K562 (cell line): Measurements from ENCODE around the gene SYNGR4. TPM values are rescaled to one million over a fixed set of nuclear protein-coding genes. Genes with fewer than 3 reads are reported as not detected.
A peak's percentile ranks its signal among the peaks of the same experiment; 100 is the strongest.

Source experiments
- CCAR2 ChIP-seq: fragments of 200-400 bp; formaldehyde crosslinking; IDR thresholded peaks from 2 replicates; pipeline ENCODE4 v1.6.1; 2017; ENCODE audit warnings: mild to moderate bottlenecking, low read depth, low read length
- DIDO1 ChIP-seq: fragments of 450-650 bp; IDR thresholded peaks from 2 replicates; pipeline ENCODE4 v1.6.1; 2016; ENCODE audit warnings: low read depth, missing biosample characterization, missing genetic modification characterization
- E2F1 ChIP-seq: sonication (generic); formaldehyde crosslinking; IDR thresholded peaks from 2 replicates; pipeline ENCODE4 v1.8.1; 2023; ENCODE audit warnings: mild to moderate bottlenecking, missing genetic modification reagents, moderate library complexity
- E2F8 ChIP-seq: fragments of 450-650 bp; IDR thresholded peaks from 2 replicates; pipeline ENCODE4 v1.7.1; 2018; ENCODE audit warnings: mild to moderate bottlenecking, low read depth; ENCODE audit not compliant: partially characterized antibody
- ELF2 ChIP-seq: fragments of 250-450 bp; sonication (Bioruptor Pico); IDR thresholded peaks from 2 replicates; pipeline ENCODE4 v1.5.0; 2021; ENCODE audit warnings: mild to moderate bottlenecking
- KAT2B ChIP-seq: IDR thresholded peaks from one replicate; pipeline ENCODE4 v1.6.1; 2012; ENCODE audit warnings: low read depth, mild to moderate bottlenecking, control low read depth, inconsistent platforms, low read length, moderate library complexity
- NEUROD1 ChIP-seq: fragments of 150-350 bp; IDR thresholded peaks from 2 replicates; pipeline ENCODE4 v1.6.1; 2014; ENCODE audit warnings: borderline replicate concordance, low read length, low read depth; ENCODE audit not compliant: partially characterized antibody
- NR4A1 ChIP-seq, 2 experiments: fragments of 250-450 bp in 1 of 2; fragments of 450-650 bp in 1 of 2; sonication (Bioruptor Pico) in 1 of 2; IDR thresholded peaks; 2 replicates each; pipeline versions ENCODE4 v1.4.0 to v1.6.1; 2016 to 2020; ENCODE audit warnings: mild to moderate bottlenecking in 2 of 2, missing compliant biosample characterization in 1 of 2, missing genetic modification characterization in 1 of 2, moderate library complexity in 1 of 2
- RB1 ChIP-seq: fragments of 450-650 bp; IDR thresholded peaks from 2 replicates; pipeline ENCODE4 v1.6.1; 2017; ENCODE audit warnings: low read depth, mild to moderate bottlenecking
- RREB1 ChIP-seq: fragments of 250-450 bp; sonication (Bioruptor Pico); IDR thresholded peaks from 2 replicates; pipeline ENCODE4 v1.4.0; 2020
- SIX5 ChIP-seq, 2 experiments: IDR thresholded peaks; 2 replicates each; pipeline ENCODE4 v1.6.1; 2011; ENCODE audit warnings: low read length in 2 of 2, borderline replicate concordance in 1 of 2, low read depth in 1 of 2, mild to moderate bottlenecking in 1 of 2, moderate library complexity in 1 of 2; ENCODE audit not compliant: insufficient read depth in 1 of 2
- THRAP3 ChIP-seq: fragments of 450-650 bp; IDR thresholded peaks from 2 replicates; pipeline ENCODE4 v1.6.1; 2016; ENCODE audit warnings: mild to moderate bottlenecking, inconsistent platforms, borderline replicate concordance
- ZNF277 ChIP-seq: fragments of 250-450 bp; sonication (Bioruptor Pico); IDR thresholded peaks from 2 replicates; pipeline ENCODE4 v1.8.0; 2022; ENCODE audit warnings: inconsistent platforms, mild to moderate bottlenecking, moderate library complexity, borderline replicate concordance
- ZNF41 ChIP-seq: fragments of 250-450 bp; sonication (Bioruptor Pico); conservative IDR thresholded peaks from 2 replicates; pipeline ENCODE4 v1.4.0; 2020; ENCODE audit warnings: mild to moderate bottlenecking
- ZNF780A ChIP-seq: fragments of 250-450 bp; sonication (Bioruptor Pico); IDR thresholded peaks from 2 replicates; pipeline ENCODE4 v1.5.0; 2021; ENCODE audit warnings: mild to moderate bottlenecking
- polyA plus RNA-seq, 8 experiments: library from polyadenylated mRNA; depleted of rRNA in 4 of 8; stranded (reverse) in 5 of 8; unstranded in 3 of 8; fragments of >200 nt; fragmentation: Nextera tagmentation in 2 of 8; fragmentation: Illumina TruSeq in 1 of 8; extraction: Ambion mirVana in 2 of 8; extraction: Trizol in 1 of 8; gene quantifications; 2 replicates each; pipeline versions ENCODE4 v1.2.1 to v1.2.3, GENCODE V29; 2011 to 2014; ENCODE audit warnings: inconsistent platforms in 1 of 8, missing spikeins in 1 of 8
- total RNA-seq, 7 experiments: library from RNA; depleted of rRNA in 6 of 7; stranded (reverse); fragments of >200 nt in 6 of 7; fragmentation: Illumina TruSeq in 2 of 7; extraction: Trizol in 2 of 7; gene quantifications; 2 replicates each; pipeline versions ENCODE4 v1.2.1 to v1.2.3, GENCODE V29; 2011 to 2021; ENCODE audit warnings: low replicate concordance in 1 of 7

The SYNGR4 gene
- total and polyA plus RNA-seq, 9 of the 15 experiments (the other 6 are each of a cell fraction or from before 2014, with no cell fraction given), result 0.07 to 0.14 TPM; not detected in 7

- TF ChIP-seq E2F1 (CRISPR knock-in tag), result peak; percentile 63; the same call in 1 of the 2 replicates
- TF ChIP-seq CCAR2, result no peak
- TF ChIP-seq ELF2 (CRISPR knock-in tag), result no peak; the same call in 1 of the 2 replicates
- no peak for TF ChIP-seq ZNF41
- TF ChIP-seq ZNF277 (CRISPR knock-in tag), result no peak
- no peak for TF ChIP-seq RREB1
- TF ChIP-seq RB1, result peak; percentile 13; the same call in 1 of the 2 replicates
- TF ChIP-seq SIX5 (IDR thresholded peaks at IDR 0.05; ENCODE audit: borderline replicate concordance in 1 of 2, insufficient read depth in 1 of 2, low read depth in 1 of 2, low read length in 2 of 2), result no peak
- TF ChIP-seq DIDO1 (tag), result no peak
- no peak for TF ChIP-seq KAT2B
- no peak for TF ChIP-seq ZNF780A (CRISPR knock-in tag)
- no peak for TF ChIP-seq E2F8
- peak; percentile 35 for TF ChIP-seq NEUROD1
- TF ChIP-seq THRAP3, result no peak
- TF ChIP-seq NR4A1 (CRISPR knock-in tag; IDR thresholded peaks at IDR 0.05), result no peak
- no peak for TF ChIP-seq NR4A1 (tag; IDR thresholded peaks at IDR 0.05)
Measured at GRCh38 chr19:48332662-48333466, 31.3 kb upstream of the SYNGR4 start (continued).
